GM12891 (cell line): ENCODE measurements around the gene GLIPR2.

Experiments used
- POLR2A ChIP-seq: IDR thresholded peaks from 2 replicates; pipeline ENCODE4 v1.6.1; 2011; ENCODE audit warnings: low read depth, low read length, control low read depth
- POLR2AphosphoS5 ChIP-seq: IDR thresholded peaks from 2 replicates; pipeline ENCODE4 v1.6.1; 2011; ENCODE audit warnings: low read depth, low read length, control low read depth
- SPI1 ChIP-seq: IDR thresholded peaks from 2 replicates; pipeline ENCODE4 v1.6.1; 2011; ENCODE audit warnings: low read depth, low read length, control low read depth

DNA sequence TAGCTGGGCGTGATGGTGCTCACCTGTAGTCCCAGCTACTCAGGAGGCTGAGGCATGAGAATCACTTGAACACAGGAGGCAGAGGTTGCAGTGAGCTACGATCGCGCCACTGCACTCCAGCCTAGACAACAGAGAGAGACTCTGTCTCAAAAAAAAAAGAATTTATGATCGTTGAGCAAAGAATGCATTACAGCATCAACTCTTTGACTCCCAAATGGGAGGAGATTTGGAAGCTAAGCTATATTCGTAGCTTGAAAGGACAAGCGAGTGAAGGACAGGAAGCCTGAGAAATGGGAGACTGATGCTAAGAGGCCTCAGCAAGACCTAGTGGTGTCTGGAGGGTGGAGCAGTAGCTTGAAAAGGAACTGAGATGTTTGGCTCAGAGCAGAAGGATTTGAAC, 22.4 kb downstream of the GLIPR2 start:
- TF ChIP-seq POLR2A: no peak
- no peak for TF ChIP-seq SPI1
- TF ChIP-seq POLR2AphosphoS5: no peak
